ENCODE data around the gene ABCB6. TPM values are rescaled to one million over a fixed set of nuclear protein-coding genes. Genes with fewer than 3 reads are reported as not detected.

ABCB6 gene
- total and polyA plus RNA-seq, 10 of the 15 experiments (the other 5 are each of a cell fraction or from before 2014, with no cell fraction given), result 2.3 to 22.1 (median 13.8) TPM

DNA sequence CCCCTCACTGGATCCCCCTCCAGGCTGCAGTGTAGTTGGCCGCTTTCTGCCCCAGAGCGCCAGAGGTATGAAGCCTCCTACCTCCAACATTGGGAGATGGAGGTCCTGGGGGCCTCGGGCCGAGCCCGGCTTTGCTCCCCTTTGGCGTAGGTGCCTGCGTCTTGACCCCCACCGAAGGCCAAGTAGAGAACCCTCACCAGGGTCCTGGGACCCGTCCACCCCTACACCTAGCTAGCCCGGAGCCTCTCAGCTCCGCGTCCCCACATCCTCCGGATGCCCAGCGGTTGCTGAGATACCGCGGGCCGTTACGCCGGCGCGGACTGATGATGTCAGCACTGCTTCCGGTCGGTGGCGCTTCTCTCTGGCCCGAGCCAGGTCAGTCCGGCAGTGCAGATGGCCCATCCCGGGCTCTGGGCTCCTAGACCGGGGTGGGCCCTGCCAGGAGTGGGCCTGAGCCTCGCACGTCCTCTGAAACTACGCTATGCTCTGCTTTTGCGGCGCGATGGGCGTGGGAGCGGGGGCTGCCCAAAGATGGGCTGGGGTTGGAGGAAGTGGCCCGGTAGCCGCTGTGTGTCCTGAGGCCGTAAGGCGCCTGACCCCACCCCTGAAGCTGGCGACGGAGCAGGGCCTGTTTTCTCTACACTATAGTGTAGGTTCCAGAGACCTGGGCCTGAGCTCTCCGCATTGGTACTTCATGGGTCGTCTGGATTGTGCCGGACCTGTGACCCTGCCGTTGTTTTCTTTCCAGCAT lies 26.6 kb upstream of the ABCB6 start, which contains the start of the genes GLB1L and STK16 (continued):
- TF ChIP-seq RAD51 (IDR thresholded peaks at IDR 0.05), result no peak
- TF ChIP-seq FOXM1 (IDR thresholded peaks at IDR 0.05; ENCODE audit: low read depth, low read length), result no peak
- TF ChIP-seq, protein P1, sequence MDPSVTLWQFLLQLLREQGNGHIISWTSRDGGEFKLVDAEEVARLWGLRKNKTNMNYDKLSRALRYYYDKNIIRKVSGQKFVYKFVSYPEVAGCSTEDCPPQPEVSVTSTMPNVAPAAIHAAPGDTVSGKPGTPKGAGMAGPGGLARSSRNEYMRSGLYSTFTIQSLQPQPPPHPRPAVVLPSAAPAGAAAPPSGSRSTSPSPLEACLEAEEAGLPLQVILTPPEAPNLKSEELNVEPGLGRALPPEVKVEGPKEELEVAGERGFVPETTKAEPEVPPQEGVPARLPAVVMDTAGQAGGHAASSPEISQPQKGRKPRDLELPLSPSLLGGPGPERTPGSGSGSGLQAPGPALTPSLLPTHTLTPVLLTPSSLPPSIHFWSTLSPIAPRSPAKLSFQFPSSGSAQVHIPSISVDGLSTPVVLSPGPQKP (IDR thresholded peaks at IDR 0.05; ENCODE audit: low read depth, low read length), result peak; percentile 94
- TF ChIP-seq, protein P2, sequence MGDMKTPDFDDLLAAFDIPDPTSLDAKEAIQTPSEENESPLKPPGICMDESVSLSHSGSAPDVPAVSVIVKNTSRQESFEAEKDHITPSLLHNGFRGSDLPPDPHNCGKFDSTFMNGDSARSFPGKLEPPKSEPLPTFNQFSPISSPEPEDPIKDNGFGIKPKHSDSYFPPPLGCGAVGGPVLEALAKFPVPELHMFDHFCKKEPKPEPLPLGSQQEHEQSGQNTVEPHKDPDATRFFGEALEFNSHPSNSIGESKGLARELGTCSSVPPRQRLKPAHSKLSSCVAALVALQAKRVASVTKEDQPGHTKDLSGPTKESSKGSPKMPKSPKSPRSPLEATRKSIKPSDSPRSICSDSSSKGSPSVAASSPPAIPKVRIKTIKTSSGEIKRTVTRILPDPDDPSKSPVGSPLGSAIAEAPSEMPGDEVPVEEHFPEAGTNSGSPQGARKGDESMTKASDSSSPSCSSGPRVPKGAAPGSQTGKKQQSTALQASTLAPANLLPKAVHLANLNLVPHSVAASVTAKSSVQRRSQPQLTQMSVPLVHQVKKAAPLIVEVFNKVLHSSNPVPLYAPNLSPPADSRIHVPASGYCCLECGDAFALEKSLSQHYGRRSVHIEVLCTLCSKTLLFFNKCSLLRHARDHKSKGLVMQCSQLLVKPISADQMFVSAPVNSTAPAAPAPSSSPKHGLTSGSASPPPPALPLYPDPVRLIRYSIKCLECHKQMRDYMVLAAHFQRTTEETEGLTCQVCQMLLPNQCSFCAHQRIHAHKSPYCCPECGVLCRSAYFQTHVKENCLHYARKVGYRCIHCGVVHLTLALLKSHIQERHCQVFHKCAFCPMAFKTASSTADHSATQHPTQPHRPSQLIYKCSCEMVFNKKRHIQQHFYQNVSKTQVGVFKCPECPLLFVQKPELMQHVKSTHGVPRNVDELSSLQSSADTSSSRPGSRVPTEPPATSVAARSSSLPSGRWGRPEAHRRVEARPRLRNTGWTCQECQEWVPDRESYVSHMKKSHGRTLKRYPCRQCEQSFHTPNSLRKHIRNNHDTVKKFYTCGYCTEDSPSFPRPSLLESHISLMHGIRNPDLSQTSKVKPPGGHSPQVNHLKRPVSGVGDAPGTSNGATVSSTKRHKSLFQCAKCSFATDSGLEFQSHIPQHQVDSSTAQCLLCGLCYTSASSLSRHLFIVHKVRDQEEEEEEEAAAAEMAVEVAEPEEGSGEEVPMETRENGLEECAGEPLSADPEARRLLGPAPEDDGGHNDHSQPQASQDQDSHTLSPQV (IDR thresholded peaks at IDR 0.05), result no peak
- TF ChIP-seq STAT3 (IDR thresholded peaks at IDR 0.05; ENCODE audit: low read depth, low read length), result no peak
- TF ChIP-seq, protein P3, sequence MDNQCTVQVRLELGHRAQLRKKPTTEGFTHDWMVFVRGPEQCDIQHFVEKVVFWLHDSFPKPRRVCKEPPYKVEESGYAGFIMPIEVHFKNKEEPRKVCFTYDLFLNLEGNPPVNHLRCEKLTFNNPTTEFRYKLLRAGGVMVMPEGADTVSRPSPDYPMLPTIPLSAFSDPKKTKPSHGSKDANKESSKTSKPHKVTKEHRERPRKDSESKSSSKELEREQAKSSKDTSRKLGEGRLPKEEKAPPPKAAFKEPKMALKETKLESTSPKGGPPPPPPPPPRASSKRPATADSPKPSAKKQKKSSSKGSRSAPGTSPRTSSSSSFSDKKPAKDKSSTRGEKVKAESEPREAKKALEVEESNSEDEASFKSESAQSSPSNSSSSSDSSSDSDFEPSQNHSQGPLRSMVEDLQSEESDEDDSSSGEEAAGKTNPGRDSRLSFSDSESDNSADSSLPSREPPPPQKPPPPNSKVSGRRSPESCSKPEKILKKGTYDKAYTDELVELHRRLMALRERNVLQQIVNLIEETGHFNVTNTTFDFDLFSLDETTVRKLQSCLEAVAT (IDR thresholded peaks at IDR 0.05), result peak; percentile 89
- no peak for TF ChIP-seq NFYB (IDR thresholded peaks at IDR 0.05; ENCODE audit: insufficient read depth, low read depth, low read length)
- TF ChIP-seq, protein P4, sequence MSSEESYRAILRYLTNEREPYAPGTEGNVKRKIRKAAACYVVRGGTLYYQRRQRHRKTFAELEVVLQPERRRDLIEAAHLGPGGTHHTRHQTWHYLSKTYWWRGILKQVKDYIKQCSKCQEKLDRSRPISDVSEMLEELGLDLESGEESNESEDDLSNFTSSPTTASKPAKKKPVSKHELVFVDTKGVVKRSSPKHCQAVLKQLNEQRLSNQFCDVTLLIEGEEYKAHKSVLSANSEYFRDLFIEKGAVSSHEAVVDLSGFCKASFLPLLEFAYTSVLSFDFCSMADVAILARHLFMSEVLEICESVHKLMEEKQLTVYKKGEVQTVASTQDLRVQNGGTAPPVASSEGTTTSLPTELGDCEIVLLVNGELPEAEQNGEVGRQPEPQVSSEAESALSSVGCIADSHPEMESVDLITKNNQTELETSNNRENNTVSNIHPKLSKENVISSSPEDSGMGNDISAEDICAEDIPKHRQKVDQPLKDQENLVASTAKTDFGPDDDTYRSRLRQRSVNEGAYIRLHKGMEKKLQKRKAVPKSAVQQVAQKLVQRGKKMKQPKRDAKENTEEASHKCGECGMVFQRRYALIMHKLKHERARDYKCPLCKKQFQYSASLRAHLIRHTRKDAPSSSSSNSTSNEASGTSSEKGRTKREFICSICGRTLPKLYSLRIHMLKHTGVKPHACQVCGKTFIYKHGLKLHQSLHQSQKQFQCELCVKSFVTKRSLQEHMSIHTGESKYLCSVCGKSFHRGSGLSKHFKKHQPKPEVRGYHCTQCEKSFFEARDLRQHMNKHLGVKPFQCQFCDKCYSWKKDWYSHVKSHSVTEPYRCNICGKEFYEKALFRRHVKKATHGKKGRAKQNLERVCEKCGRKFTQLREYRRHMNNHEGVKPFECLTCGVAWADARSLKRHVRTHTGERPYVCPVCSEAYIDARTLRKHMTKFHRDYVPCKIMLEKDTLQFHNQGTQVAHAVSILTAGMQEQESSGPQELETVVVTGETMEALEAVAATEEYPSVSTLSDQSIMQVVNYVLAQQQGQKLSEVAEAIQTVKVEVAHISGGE (CRISPR knock-in tag; IDR thresholded peaks at IDR 0.05), result no peak
- TF ChIP-seq RB1 (IDR thresholded peaks at IDR 0.05; ENCODE audit: borderline replicate concordance), result peak; percentile 57; the same call in 1 of the 2 replicates
- TF ChIP-seq, protein P5, sequence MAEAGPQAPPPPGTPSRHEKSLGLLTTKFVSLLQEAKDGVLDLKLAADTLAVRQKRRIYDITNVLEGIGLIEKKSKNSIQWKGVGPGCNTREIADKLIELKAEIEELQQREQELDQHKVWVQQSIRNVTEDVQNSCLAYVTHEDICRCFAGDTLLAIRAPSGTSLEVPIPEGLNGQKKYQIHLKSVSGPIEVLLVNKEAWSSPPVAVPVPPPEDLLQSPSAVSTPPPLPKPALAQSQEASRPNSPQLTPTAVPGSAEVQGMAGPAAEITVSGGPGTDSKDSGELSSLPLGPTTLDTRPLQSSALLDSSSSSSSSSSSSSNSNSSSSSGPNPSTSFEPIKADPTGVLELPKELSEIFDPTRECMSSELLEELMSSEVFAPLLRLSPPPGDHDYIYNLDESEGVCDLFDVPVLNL (IDR thresholded peaks at IDR 0.05; ENCODE audit: low read depth, low read length), result no peak
- TF ChIP-seq, protein P6, sequence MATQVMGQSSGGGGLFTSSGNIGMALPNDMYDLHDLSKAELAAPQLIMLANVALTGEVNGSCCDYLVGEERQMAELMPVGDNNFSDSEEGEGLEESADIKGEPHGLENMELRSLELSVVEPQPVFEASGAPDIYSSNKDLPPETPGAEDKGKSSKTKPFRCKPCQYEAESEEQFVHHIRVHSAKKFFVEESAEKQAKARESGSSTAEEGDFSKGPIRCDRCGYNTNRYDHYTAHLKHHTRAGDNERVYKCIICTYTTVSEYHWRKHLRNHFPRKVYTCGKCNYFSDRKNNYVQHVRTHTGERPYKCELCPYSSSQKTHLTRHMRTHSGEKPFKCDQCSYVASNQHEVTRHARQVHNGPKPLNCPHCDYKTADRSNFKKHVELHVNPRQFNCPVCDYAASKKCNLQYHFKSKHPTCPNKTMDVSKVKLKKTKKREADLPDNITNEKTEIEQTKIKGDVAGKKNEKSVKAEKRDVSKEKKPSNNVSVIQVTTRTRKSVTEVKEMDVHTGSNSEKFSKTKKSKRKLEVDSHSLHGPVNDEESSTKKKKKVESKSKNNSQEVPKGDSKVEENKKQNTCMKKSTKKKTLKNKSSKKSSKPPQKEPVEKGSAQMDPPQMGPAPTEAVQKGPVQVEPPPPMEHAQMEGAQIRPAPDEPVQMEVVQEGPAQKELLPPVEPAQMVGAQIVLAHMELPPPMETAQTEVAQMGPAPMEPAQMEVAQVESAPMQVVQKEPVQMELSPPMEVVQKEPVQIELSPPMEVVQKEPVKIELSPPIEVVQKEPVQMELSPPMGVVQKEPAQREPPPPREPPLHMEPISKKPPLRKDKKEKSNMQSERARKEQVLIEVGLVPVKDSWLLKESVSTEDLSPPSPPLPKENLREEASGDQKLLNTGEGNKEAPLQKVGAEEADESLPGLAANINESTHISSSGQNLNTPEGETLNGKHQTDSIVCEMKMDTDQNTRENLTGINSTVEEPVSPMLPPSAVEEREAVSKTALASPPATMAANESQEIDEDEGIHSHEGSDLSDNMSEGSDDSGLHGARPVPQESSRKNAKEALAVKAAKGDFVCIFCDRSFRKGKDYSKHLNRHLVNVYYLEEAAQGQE (IDR thresholded peaks at IDR 0.05; ENCODE audit: low read depth, low read length), result no peak

Data from GM12878 (cell line).